K562 (cell line): ENCODE measurements around the gene EPHA4. TPM values are rescaled to one million over a fixed set of nuclear protein-coding genes. Genes with fewer than 3 reads are reported as not detected.

Experiments
- ATAC-seq: fragments of 200-7000 bp; cut with Tn5 transposase; 3 replicates; pipeline ENCODE4 v1.9.1; 2020; ENCODE audit warnings: moderate library complexity
- BruUV-seq: library from RNA; stranded (reverse); fragments of 400-500 nt; replicated peaks from 2 replicates; lab custom pipeline; 2021; lab: Mats Ljungman, UMichigan
- CTCF ChIA-PET: fragments of 300-600 bp; formaldehyde crosslinking; extraction: SDS; loops from one replicate; lab custom pipeline; 2021; ENCODE audit warnings: low intra/inter-chr PET ratio; lab: Yijun Ruan, JAX
- POLR2A ChIA-PET: fragments of 300-600, 350-650 bp; sonication (Branson Sonifier 250); formaldehyde crosslinking; extraction: SDS; loops from one replicate; lab custom pipeline; 2021; ENCODE audit warnings: antibody characterized with exemption, inconsistent platforms; lab: Yijun Ruan, JAX
- DNase-seq, 4 experiments: peaks; one replicate each; pipeline versions ENCODE4 v3.0.0 to v3.0.0-alpha.2; 2011 to 2018; ENCODE audit warnings: low spot score in 3 of 4, mixed read lengths in 3 of 4; ENCODE audit errors: extremely low read depth in 1 of 4
- FAIRE-seq: peaks from 2 replicates; lab custom pipeline; 2011; peaks lifted over from hg19 to GRCh38; lab: Jason Lieb, UNC
- H2AFZ ChIP-seq: 2 replicates; pipeline ENCODE4 v1.6.0; 2011; ENCODE audit warnings: low read depth, low read length, control low read depth, inconsistent platforms
- H3K27ac ChIP-seq: fragments of 200-600 bp; 3 replicates; pipeline ENCODE4 v1.8.0; 2011; ENCODE audit warnings: low read depth, mild to moderate bottlenecking, control low read depth, inconsistent platforms, low read length, moderate library complexity, mixed read lengths; ENCODE audit errors: extremely low read depth
- H3K27me3 ChIP-seq, 2 experiments: fragments of 300-600 bp in 1 of 2; 2 replicates in 1 of 2; 3 replicates in 1 of 2; pipeline versions ENCODE4 v1.6.0 to v1.8.0; 2011; ENCODE audit warnings: inconsistent platforms in 2 of 2, low read length in 2 of 2, mild to moderate bottlenecking in 1 of 2, mixed read lengths in 1 of 2, moderate library complexity in 1 of 2; ENCODE audit not compliant: control insufficient read depth in 2 of 2, insufficient read depth in 2 of 2
- H3K36me3 ChIP-seq: fragments of 300-600 bp; 3 replicates; pipeline ENCODE4 v1.8.0; 2011; ENCODE audit warnings: mild to moderate bottlenecking, low read length, inconsistent platforms; ENCODE audit not compliant: control insufficient read depth, insufficient read depth
- H3K4me1 ChIP-seq, 2 experiments: fragments of 200-600 bp in 1 of 2; replicated peaks in 1 of 2; 2 replicates in 1 of 2; 3 replicates in 1 of 2; pipeline versions ENCODE4 v1.5.1 to v1.8.0; 2011; ENCODE audit warnings: inconsistent platforms in 2 of 2, low read length in 2 of 2, mild to moderate bottlenecking in 1 of 2, mixed read lengths in 1 of 2, moderate library complexity in 1 of 2; ENCODE audit not compliant: control insufficient read depth in 2 of 2, insufficient read depth in 2 of 2
- H3K4me2 ChIP-seq: 2 replicates; pipeline ENCODE4 v1.6.1; 2011; ENCODE audit warnings: low read length, control low read depth, inconsistent platforms, mixed read lengths; ENCODE audit not compliant: insufficient read depth
- H3K4me3 ChIP-seq: fragments of 200-600 bp; sonication (generic), shearing (Covaris generic); 2 replicates; pipeline ENCODE4 v1.5.1; 2016; ENCODE audit warnings: control low read depth, inconsistent platforms
- H3K79me2 ChIP-seq: fragments of 200-600 bp; 3 replicates; pipeline ENCODE4 v1.8.0; 2011; ENCODE audit warnings: low read length, inconsistent platforms; ENCODE audit not compliant: control insufficient read depth, insufficient read depth
- H3K9ac ChIP-seq, 2 experiments: 2 replicates each; pipeline versions ENCODE4 v1.6.0 to v1.6.1; 2011; ENCODE audit warnings: low read depth in 2 of 2, low read length in 2 of 2, control low read depth in 1 of 2, inconsistent platforms in 1 of 2, mild to moderate bottlenecking in 1 of 2, mixed read lengths in 1 of 2; ENCODE audit not compliant: insufficient read depth in 1 of 2
- H3K9me1 ChIP-seq: one replicate; pipeline ENCODE4 v1.6.0; 2011; ENCODE audit warnings: inconsistent platforms, mild to moderate bottlenecking, low read length, moderate library complexity; ENCODE audit not compliant: control insufficient read depth, insufficient read depth
- H3K9me3 ChIP-seq: replicated peaks from 2 replicates; pipeline ENCODE4 v1.5.1; 2011; ENCODE audit warnings: low read depth, low read length, inconsistent platforms; ENCODE audit not compliant: control insufficient read depth, insufficient read depth
- H4K20me1 ChIP-seq: replicated peaks from 2 replicates; pipeline ENCODE4 v1.6.1; 2011; ENCODE audit warnings: low read length, inconsistent platforms, mixed read lengths; ENCODE audit not compliant: control insufficient read depth, insufficient read depth
- IRF1 ChIP-seq: sonication (generic); formaldehyde crosslinking; IDR thresholded peaks from 2 replicates; pipeline ENCODE4 v1.8.0; 2022; ENCODE audit warnings: missing genetic modification reagents, mild to moderate bottlenecking, borderline replicate concordance
- MCM3 ChIP-seq: fragments of 450-650 bp; IDR thresholded peaks from 2 replicates; pipeline ENCODE4 v1.6.1; 2016
- MITF ChIP-seq: IDR thresholded peaks from 2 replicates; pipeline ENCODE4 v1.6.1; 2014; ENCODE audit warnings: antibody characterized with exemption
- MYBL2 ChIP-seq, 2 experiments: fragments of 450-650 bp in 1 of 2; sonication (generic) in 1 of 2; formaldehyde crosslinking in 1 of 2; IDR thresholded peaks; 2 replicates each; pipeline versions ENCODE4 v1.6.1 to v1.8.1; 2017 to 2022; ENCODE audit warnings: borderline replicate concordance in 1 of 2, inconsistent platforms in 1 of 2, low read depth in 1 of 2, mild to moderate bottlenecking in 1 of 2, missing genetic modification reagents in 1 of 2, moderate library complexity in 1 of 2
- RHOXF2B ChIP-seq: fragments of 250-450 bp; sonication (Bioruptor Pico); conservative IDR thresholded peaks from 2 replicates; pipeline ENCODE4 v1.5.1; 2021
- SMARCE1 ChIP-seq: fragments of 450-650 bp; IDR thresholded peaks from 2 replicates; pipeline ENCODE4 v1.7.1; 2016; ENCODE audit warnings: mild to moderate bottlenecking
- TAF15 ChIP-seq: fragments of 200-400 bp; formaldehyde crosslinking; IDR thresholded peaks from 2 replicates; pipeline ENCODE4 v1.6.1; 2017; ENCODE audit warnings: mild to moderate bottlenecking, low read depth, low read length, moderate library complexity
- U2AF1 ChIP-seq: fragments of 200-400 bp; formaldehyde crosslinking; optimal IDR thresholded peaks from 2 replicates; pipeline ENCODE3; 2017; ENCODE audit warnings: mild to moderate bottlenecking, low read depth, low read length, moderate library complexity
- ZBTB5 ChIP-seq: fragments of 450-650 bp; IDR thresholded peaks from 2 replicates; pipeline ENCODE4 v1.6.1; 2017; ENCODE audit warnings: antibody characterized with exemption
- ZNF398 ChIP-seq: fragments of 250-450 bp; sonication (Bioruptor Pico); IDR thresholded peaks from 2 replicates; pipeline ENCODE4 v1.8.0; 2021; ENCODE audit warnings: moderate library complexity, mild to moderate bottlenecking, inconsistent platforms
- ZNF57 ChIP-seq: fragments of 450-650 bp; formaldehyde crosslinking; IDR thresholded peaks from 2 replicates; pipeline ENCODE4 v1.4.0; 2020; ENCODE audit warnings: mild to moderate bottlenecking, moderate library complexity
- ZNF740 ChIP-seq, 3 experiments: fragments of 200-800 bp in 1 of 3; sonication (Bioruptor generic) in 1 of 3; sonication (generic) in 1 of 3; formaldehyde crosslinking in 1 of 3; IDR thresholded peaks; 2 replicates each; pipeline versions ENCODE4 v1.6.1 to v1.8.0; 2016 to 2022; ENCODE audit warnings: mild to moderate bottlenecking in 2 of 3, missing compliant biosample characterization in 2 of 3, missing genetic modification characterization in 2 of 3, missing genetic modification reagents in 1 of 3
- WGBS: fragments of 100-300 bp; shearing (Covaris generic); methylation state at CpG from one replicate; pipeline ENCODE4 v1.1.6; 2016; ENCODE audit warnings: low coverage, mixed read lengths; ENCODE audit not compliant: insufficient coverage; ENCODE audit errors: missing lambda C conversion rate; 5-methylcytosine and 5-hydroxymethylcytosine counted together
- in situ Hi-C: fragments of 300-500 bp; cut with MboI; formaldehyde crosslinking; loops from 4 replicates; pipeline ENCODE4 v1.15.0; 2018; ENCODE audit warnings: inconsistent platforms, mixed read lengths
- intact Hi-C: fragments of 100-400 bp; cut with micrococcal nuclease; formaldehyde crosslinking; loops from 2 replicates; pipeline ENCODE4 v1.14.2; 2022
- polyA plus RNA-seq, 8 experiments: library from polyadenylated mRNA; depleted of rRNA in 4 of 8; stranded (reverse) in 5 of 8; unstranded in 3 of 8; fragments of >200 nt; fragmentation: Nextera tagmentation in 2 of 8; fragmentation: Illumina TruSeq in 1 of 8; extraction: Ambion mirVana in 2 of 8; extraction: Trizol in 1 of 8; gene quantifications; 2 replicates each; pipeline versions ENCODE4 v1.2.1 to v1.2.3, GENCODE V29; 2011 to 2014; ENCODE audit warnings: inconsistent platforms in 1 of 8, missing spikeins in 1 of 8
- total RNA-seq, 7 experiments: library from RNA; depleted of rRNA in 6 of 7; stranded (reverse); fragments of >200 nt in 6 of 7; fragmentation: Illumina TruSeq in 2 of 7; extraction: Trizol in 2 of 7; gene quantifications; 2 replicates each; pipeline versions ENCODE4 v1.2.1 to v1.2.3, GENCODE V29; 2011 to 2021; ENCODE audit warnings: low replicate concordance in 1 of 7

EPHA4 gene
- total and polyA plus RNA-seq, 9 of the 15 experiments (the other 6 are each of a cell fraction or from before 2014, with no cell fraction given): 0.07 to 0.09 (median 0.07) TPM; not detected in 6

GRCh38 chr2:221480821-221481220 is 91.3 kb downstream of the EPHA4 start:
- Histone ChIP-seq H2AFZ (no peak overlapping the region), H3K9me1 (no peaks in the 10 kb centered on the region), H3K4me3 (no peak overlapping the region), H3K9ac (no peak overlapping the region), H3K9me3 (no peaks in the 10 kb centered on the region), H3K36me3 (no peaks in the 10 kb centered on the region), H3K27me3 (no peaks in the 10 kb centered on the region), H3K27ac (no peak overlapping the region), H3K79me2 (no peaks in the 10 kb centered on the region), H3K4me2 (no peak overlapping the region), H3K4me1 (no peaks in the 10 kb centered on the region), H4K20me1 (no peaks in the 10 kb centered on the region)
- ChIA-PET POLR2A (no interaction called here), CTCF (no interaction called here)
- BruUV-seq: no TSS peak
- TF ChIP-seq MYBL2 (IDR thresholded peaks at IDR 0.05; ENCODE audit: low read depth) (no peak), MYBL2 (CRISPR knock-in tag; IDR thresholded peaks at IDR 0.05; ENCODE audit: borderline replicate concordance) (no peak), U2AF1 (no peak), ZNF57 (CRISPR knock-in tag) (no peak), MCM3 (no peak), MITF (no peak), ZBTB5 (no peak), ZNF398 (no peak), TAF15 (no peak), SMARCE1 (no peak), IRF1 (no peak), ZNF740 (CRISPR knock-in tag; IDR thresholded peaks at IDR 0.05) (no peak), ZNF740 (tag; IDR thresholded peaks at IDR 0.05) (no peak), RHOXF2B (CRISPR knock-in tag) (no peak)
- in situ Hi-C loops: no loop called here
- FAIRE-seq (no peak), DNase-seq (no peak), ATAC-seq (no peak)
- intact Hi-C loops: no loop called here
- 0% methylated on average over 2 of the region's 3 CpGs for WGBS
